HEK293 (cell line): ENCODE measurements around the gene ARL16.

ENCODE experiments used
- CTCF ChIA-PET: fragments of 350-600 bp; formaldehyde crosslinking; extraction: SDS; loops from one replicate; lab custom pipeline; 2021; ENCODE audit warnings: antibody characterized with exemption; lab: Yijun Ruan, JAX
- POLR2A ChIA-PET: fragments of 300-600 bp; formaldehyde crosslinking; extraction: SDS; loops from one replicate; lab custom pipeline; 2020; ENCODE audit warnings: antibody characterized with exemption, inconsistent platforms; lab: Yijun Ruan, JAX
- H3K27ac ChIP-seq: fragments of 200-500 bp; sonication (Bioruptor generic); 2 replicates; pipeline ENCODE4 v1.5.1; 2014; ENCODE audit warnings: low read depth, low read length, control low read depth, inconsistent platforms; ENCODE audit errors: extremely low read depth
- H3K36me3 ChIP-seq, 2 experiments: fragments of 200-500 bp in 1 of 2; sonication (Bioruptor generic) in 1 of 2; 1 replicate in 1 of 2; 2 replicates in 1 of 2; pipeline ENCODE4 v1.5.1; 2014 to 2017; ENCODE audit warnings: inconsistent platforms in 2 of 2, low read length in 2 of 2; ENCODE audit not compliant: control insufficient read depth in 2 of 2, insufficient read depth in 1 of 2
- H3K4me1 ChIP-seq: fragments of 200-500 bp; sonication (Bioruptor generic); 2 replicates; pipeline ENCODE4 v1.5.1; 2014; ENCODE audit warnings: mild to moderate bottlenecking, low read length, inconsistent platforms; ENCODE audit not compliant: control insufficient read depth, insufficient read depth
- H3K4me3 ChIP-seq: 2 replicates; pipeline ENCODE4 v1.5.1; 2011; ENCODE audit warnings: low read depth, mild to moderate bottlenecking, control low read depth, low read length, moderate library complexity
- H3K9me3 ChIP-seq: fragments of 200-500 bp; sonication (Bioruptor generic); 2 replicates; pipeline ENCODE4 v1.5.1; 2014; ENCODE audit warnings: low read depth, low read length, inconsistent platforms; ENCODE audit not compliant: control insufficient read depth, insufficient read depth
- GLIS1 ChIP-seq: fragments of 450-650 bp; formaldehyde crosslinking; IDR thresholded peaks from 2 replicates; pipeline ENCODE4 v1.5.1; 2016; ENCODE audit warnings: missing biosample characterization, missing genetic modification characterization
- GLIS2 ChIP-seq: fragments of 450-650 bp; formaldehyde crosslinking; IDR thresholded peaks from 2 replicates; pipeline ENCODE4 v1.5.1; 2016; ENCODE audit warnings: missing biosample characterization, missing genetic modification characterization
- HOXC10 ChIP-seq: sonication (generic); formaldehyde crosslinking; IDR thresholded peaks from 2 replicates; pipeline ENCODE4 v1.8.1; 2023; ENCODE audit warnings: mild to moderate bottlenecking, missing genetic modification reagents
- KLF8 ChIP-seq: fragments of 450-650 bp; formaldehyde crosslinking; IDR thresholded peaks from 2 replicates; pipeline ENCODE4 v1.5.1; 2016; ENCODE audit warnings: missing biosample characterization, missing genetic modification characterization
- KLF9 ChIP-seq: fragments of 450-650 bp; formaldehyde crosslinking; IDR thresholded peaks from 2 replicates; pipeline ENCODE4 v1.5.1; 2016; ENCODE audit warnings: missing biosample characterization, missing genetic modification characterization, low read depth
- MYNN ChIP-seq: fragments of 450-650 bp; formaldehyde crosslinking; IDR thresholded peaks from 2 replicates; pipeline ENCODE4 v1.5.1; 2016; ENCODE audit warnings: missing biosample characterization, missing genetic modification characterization, borderline replicate concordance
- SCRT2 ChIP-seq: fragments of 450-650 bp; formaldehyde crosslinking; IDR thresholded peaks from 2 replicates; pipeline ENCODE4 v1.5.1; 2016; ENCODE audit warnings: missing biosample characterization, missing genetic modification characterization
- SP7 ChIP-seq: fragments of 450-650 bp; formaldehyde crosslinking; IDR thresholded peaks from 2 replicates; pipeline ENCODE4 v1.5.1; 2016; ENCODE audit warnings: missing biosample characterization, missing genetic modification characterization
- TCF7L2 ChIP-seq: IDR thresholded peaks from 2 replicates; pipeline ENCODE4 v1.6.1; 2011; ENCODE audit warnings: low read depth, mild to moderate bottlenecking, inconsistent platforms, low read length, moderate library complexity, borderline replicate concordance
- TSHZ1 ChIP-seq: fragments of 450-650 bp; formaldehyde crosslinking; IDR thresholded peaks from 2 replicates; pipeline ENCODE4 v1.5.1; 2016; ENCODE audit warnings: missing biosample characterization, missing genetic modification characterization, borderline replicate concordance
- WT1 ChIP-seq: fragments of 450-650 bp; formaldehyde crosslinking; IDR thresholded peaks from 2 replicates; pipeline ENCODE4 v1.5.1; 2016; ENCODE audit warnings: missing biosample characterization, missing genetic modification characterization
- ZBTB17 ChIP-seq: fragments of 450-650 bp; formaldehyde crosslinking; IDR thresholded peaks from 2 replicates; pipeline ENCODE4 v1.5.1; 2016; ENCODE audit warnings: missing biosample characterization, missing genetic modification characterization
- ZIC2 ChIP-seq: fragments of 450-650 bp; formaldehyde crosslinking; IDR thresholded peaks from 2 replicates; pipeline ENCODE4 v1.5.1; 2016; ENCODE audit warnings: missing biosample characterization, missing genetic modification characterization
- ZNF423 ChIP-seq: fragments of 450-650 bp; formaldehyde crosslinking; IDR thresholded peaks from 2 replicates; pipeline ENCODE4 v1.5.1; 2016; ENCODE audit warnings: missing biosample characterization, missing genetic modification characterization
- ZNF473 ChIP-seq: fragments of 450-650 bp; formaldehyde crosslinking; IDR thresholded peaks from 2 replicates; pipeline ENCODE4 v1.5.1; 2017; ENCODE audit warnings: missing biosample characterization, missing genetic modification characterization
- ZNF555 ChIP-seq: fragments of 450-650 bp; formaldehyde crosslinking; conservative IDR thresholded peaks from 2 replicates; pipeline ENCODE4 v1.5.1; 2017; ENCODE audit warnings: missing biosample characterization, mild to moderate bottlenecking, missing genetic modification characterization, inconsistent platforms
- ZNF571 ChIP-seq: fragments of 450-650 bp; formaldehyde crosslinking; IDR thresholded peaks from 2 replicates; pipeline ENCODE4 v1.5.0; 2017; ENCODE audit warnings: missing biosample characterization, missing genetic modification characterization
- ZNF624 ChIP-seq: fragments of 450-650 bp; formaldehyde crosslinking; IDR thresholded peaks from 2 replicates; pipeline ENCODE4 v1.5.1; 2017; ENCODE audit warnings: missing biosample characterization, missing genetic modification characterization
- ZNF629 ChIP-seq: fragments of 450-650 bp; formaldehyde crosslinking; IDR thresholded peaks from 2 replicates; pipeline ENCODE4 v1.5.1; 2017; ENCODE audit warnings: missing biosample characterization, missing genetic modification characterization
- TF ChIP-seq, protein P1 (sequence below): fragments of 450-650 bp; formaldehyde crosslinking; IDR thresholded peaks from 2 replicates; pipeline ENCODE4 v1.5.1; 2017; ENCODE audit warnings: missing biosample characterization, missing genetic modification characterization
- TF ChIP-seq, protein P2 (sequence below): fragments of 450-650 bp; formaldehyde crosslinking; IDR thresholded peaks from 2 replicates; pipeline ENCODE4; 2016; ENCODE audit warnings: missing biosample characterization, missing genetic modification characterization
- TF ChIP-seq, protein P3 (sequence below): fragments of 450-650 bp; formaldehyde crosslinking; IDR thresholded peaks from 2 replicates; pipeline ENCODE4 v1.5.1; 2016; ENCODE audit warnings: missing biosample characterization, missing genetic modification characterization

The ARL16 gene

DNA sequence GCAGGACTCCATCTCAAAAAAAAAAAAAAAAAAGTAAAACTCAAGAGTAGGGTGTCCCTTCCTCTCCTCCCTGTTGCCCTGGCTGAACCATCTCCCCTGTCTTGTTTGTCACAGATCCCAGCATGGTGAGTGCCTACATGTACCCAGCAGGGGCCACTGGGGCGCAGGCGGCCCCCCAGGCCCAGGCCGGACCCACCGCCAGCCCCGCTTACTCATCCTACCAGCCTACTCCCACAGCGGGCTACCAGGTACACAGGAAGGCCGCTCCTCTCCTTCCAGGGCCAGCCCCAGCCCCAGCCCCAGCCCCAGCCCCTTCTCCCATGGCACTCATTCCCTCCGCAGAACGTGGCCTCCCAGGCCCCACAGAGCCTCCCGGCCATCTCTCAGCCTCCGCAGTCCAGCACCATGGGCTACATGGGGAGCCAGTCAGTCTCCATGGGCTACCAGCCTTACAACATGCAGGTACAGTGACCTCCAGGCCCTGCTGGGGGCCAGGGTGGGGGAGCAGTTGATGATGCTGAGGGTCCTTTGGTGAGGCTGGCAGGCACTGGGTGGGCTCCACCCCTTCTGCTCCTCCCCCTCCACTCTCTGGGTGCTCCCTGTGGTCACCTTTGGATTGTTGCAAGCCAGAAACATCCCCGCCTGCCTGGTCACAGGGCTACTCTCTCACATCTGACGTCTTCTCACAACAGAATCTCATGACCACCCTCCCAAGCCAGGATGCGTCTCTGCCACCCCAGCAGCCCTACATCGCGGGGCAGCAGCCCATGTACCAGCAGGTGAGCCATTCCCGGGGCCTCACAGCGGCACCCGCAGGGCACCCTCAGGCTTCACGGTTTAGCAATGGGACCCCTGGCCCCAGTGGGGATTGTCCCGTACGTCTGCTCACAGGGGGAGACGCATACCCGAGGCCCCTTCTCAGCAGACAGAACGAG lies 17.0 kb upstream of the ARL16 start:
- Histone ChIP-seq H3K36me3 (peaks cover 45 to 81% of the 10 kb centered on the region in 2 experiments), H3K4me3 (no peak overlapping the region), H3K4me1 (peaks cover 6% of the 10 kb centered on the region; the same call in 1 of the 2 replicates), H3K9me3 (no peaks in the 10 kb centered on the region), H3K27ac (peak overlapping the region; percentile 97)
- TF ChIP-seq ZIC2 (tag by site-specific recombination) (peak; percentile 90), SP7 (tag by site-specific recombination) (0 out of 2 replicates have a peak, but pooled peaks have one; percentile 7), ZNF423 (tag by site-specific recombination) (peak; percentile 39; the same call in 1 of the 2 replicates), SCRT2 (tag by site-specific recombination) (no peak), KLF9 (no peak; the same call in 1 of the 2 replicates), GLIS1 (peak; percentile 5; the same call in 1 of the 2 replicates), ZNF555 (no peak), GLIS2 (tag by site-specific recombination) (peak; percentile 66)
- TF ChIP-seq, protein P1, sequence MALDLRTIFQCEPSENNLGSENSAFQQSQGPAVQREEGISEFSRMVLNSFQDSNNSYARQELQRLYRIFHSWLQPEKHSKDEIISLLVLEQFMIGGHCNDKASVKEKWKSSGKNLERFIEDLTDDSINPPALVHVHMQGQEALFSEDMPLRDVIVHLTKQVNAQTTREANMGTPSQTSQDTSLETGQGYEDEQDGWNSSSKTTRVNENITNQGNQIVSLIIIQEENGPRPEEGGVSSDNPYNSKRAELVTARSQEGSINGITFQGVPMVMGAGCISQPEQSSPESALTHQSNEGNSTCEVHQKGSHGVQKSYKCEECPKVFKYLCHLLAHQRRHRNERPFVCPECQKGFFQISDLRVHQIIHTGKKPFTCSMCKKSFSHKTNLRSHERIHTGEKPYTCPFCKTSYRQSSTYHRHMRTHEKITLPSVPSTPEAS (tag by site-specific recombination): no peak
- ChIA-PET POLR2A (interaction anchor here (0.5 to 4.0 kb wide), 7 partner anchors 11 to 25 kb away, joined by 3 to 109 read pairs (median 4); partner anchors contain the start of genes ARL16, HGS and SLC25A10), CTCF (interaction anchor here (0.9 kb wide), 1 partner anchor 16 kb away, joined by 4 read pairs; the partner anchor contains the start of genes ARL16 and HGS)

GRCh38 chr17:81697261-81698044 lies 13.9 kb upstream of the ARL16 start:
- no peak overlapping the region for H3K4me3 ChIP-seq
- H3K36me3 ChIP-seq: peaks cover 38 to 95% of the 10 kb centered on the region in 2 experiments
- ChIA-PET POLR2A (interaction anchor here (1.5 to 2.9 kb wide), 5 partner anchors 12 to 28 kb away, joined by 3 to 25 read pairs (median 8); partner anchors contain the start of genes ARL16 and HGS), CTCF (interaction anchor here (0.6 to 1.3 kb wide), 3 partner anchors 22 to 340 kb away, joined by 3 to 6 read pairs (median 3); partner anchors contain the start of gene DCXR)
- no peaks in the 10 kb centered on the region for H3K9me3 ChIP-seq
- peaks cover 6% of the 10 kb centered on the region; the same call in 1 of the 2 replicates for H3K4me1 ChIP-seq
- no peak overlapping the region for H3K27ac ChIP-seq
- TF ChIP-seq HOXC10 (CRISPR knock-in tag) (no peak), TCF7L2 (no peak), ZNF473 (tag by site-specific recombination) (no peak), ZNF571 (tag by site-specific recombination) (no peak), MYNN (tag by site-specific recombination) (no peak), ZIC2 (tag by site-specific recombination) (no peak), SP7 (tag by site-specific recombination) (0 out of 2 replicates have a peak, but pooled peaks have one; percentile 52), TSHZ1 (0 out of 2 replicates have a peak, but pooled peaks have one; percentile 38), KLF8 (tag by site-specific recombination) (peak; percentile 44; the same call in 1 of the 2 replicates), ZBTB17 (tag by site-specific recombination) (0 out of 2 replicates have a peak, but pooled peaks have one; percentile 15), ZNF624 (tag by site-specific recombination) (no peak), WT1 (tag by site-specific recombination) (peak; percentile 91), ZNF629 (peak; percentile 40; the same call in 1 of the 2 replicates)
- TF ChIP-seq, protein P2, sequence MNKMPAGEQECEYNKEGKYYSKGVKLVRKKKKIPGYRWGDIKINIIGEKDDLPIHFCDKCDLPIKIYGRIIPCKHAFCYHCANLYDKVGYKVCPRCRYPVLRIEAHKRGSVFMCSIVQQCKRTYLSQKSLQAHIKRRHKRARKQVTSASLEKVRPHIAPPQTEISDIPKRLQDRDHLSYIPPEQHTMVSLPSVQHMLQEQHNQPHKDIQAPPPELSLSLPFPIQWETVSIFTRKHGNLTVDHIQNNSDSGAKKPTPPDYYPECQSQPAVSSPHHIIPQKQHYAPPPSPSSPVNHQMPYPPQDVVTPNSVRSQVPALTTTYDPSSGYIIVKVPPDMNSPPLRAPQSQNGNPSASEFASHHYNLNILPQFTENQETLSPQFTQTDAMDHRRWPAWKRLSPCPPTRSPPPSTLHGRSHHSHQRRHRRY (tag by site-specific recombination): no peak
- TF ChIP-seq, protein P3, sequence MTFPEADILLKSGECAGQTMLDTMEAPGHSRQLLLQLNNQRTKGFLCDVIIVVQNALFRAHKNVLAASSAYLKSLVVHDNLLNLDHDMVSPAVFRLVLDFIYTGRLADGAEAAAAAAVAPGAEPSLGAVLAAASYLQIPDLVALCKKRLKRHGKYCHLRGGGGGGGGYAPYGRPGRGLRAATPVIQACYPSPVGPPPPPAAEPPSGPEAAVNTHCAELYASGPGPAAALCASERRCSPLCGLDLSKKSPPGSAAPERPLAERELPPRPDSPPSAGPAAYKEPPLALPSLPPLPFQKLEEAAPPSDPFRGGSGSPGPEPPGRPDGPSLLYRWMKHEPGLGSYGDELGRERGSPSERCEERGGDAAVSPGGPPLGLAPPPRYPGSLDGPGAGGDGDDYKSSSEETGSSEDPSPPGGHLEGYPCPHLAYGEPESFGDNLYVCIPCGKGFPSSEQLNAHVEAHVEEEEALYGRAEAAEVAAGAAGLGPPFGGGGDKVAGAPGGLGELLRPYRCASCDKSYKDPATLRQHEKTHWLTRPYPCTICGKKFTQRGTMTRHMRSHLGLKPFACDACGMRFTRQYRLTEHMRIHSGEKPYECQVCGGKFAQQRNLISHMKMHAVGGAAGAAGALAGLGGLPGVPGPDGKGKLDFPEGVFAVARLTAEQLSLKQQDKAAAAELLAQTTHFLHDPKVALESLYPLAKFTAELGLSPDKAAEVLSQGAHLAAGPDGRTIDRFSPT (tag by site-specific recombination): no peak
